Suprapubic skin (tissue), 4 donors: ENCODE measurements around the gene ARAP2. TPM values are rescaled to one million over a fixed set of nuclear protein-coding genes. Genes with fewer than 3 reads are reported as not detected.

ENCODE experiments used
- DNase-seq, 2 donors: peaks; one replicate each; pipeline ENCODE4 v3.0.0-alpha.2; 2019; ENCODE audit warnings: low spot score in 2 of 2
- H3K27ac ChIP-seq: fragments of 200-600 bp; sonication (generic); one replicate; pipeline ENCODE4 v1.5.1; 2019
- H3K27me3 ChIP-seq: fragments of 200-600 bp; sonication (generic); one replicate; pipeline ENCODE4 v1.5.1; 2019
- H3K36me3 ChIP-seq: fragments of 200-600 bp; sonication (generic); one replicate; pipeline ENCODE4 v1.5.1; 2019
- H3K4me1 ChIP-seq: fragments of 200-600 bp; sonication (generic); one replicate; pipeline ENCODE4 v1.5.1; 2019
- H3K4me3 ChIP-seq: fragments of 200-600 bp; sonication (generic); one replicate; pipeline ENCODE4 v1.5.1; 2019; ENCODE audit warnings: mild to moderate bottlenecking
- H3K9me3 ChIP-seq: fragments of 200-600 bp; sonication (generic); one replicate; pipeline ENCODE4 v1.5.1; 2019
- EP300 ChIP-seq: sonication (generic); formaldehyde crosslinking; IDR thresholded peaks from one replicate; pipeline ENCODE4 v1.6.1; 2017; ENCODE audit warnings: antibody characterized with exemption
- POLR2A ChIP-seq, 2 donors: fragments of 450-650 bp; IDR thresholded peaks; one replicate each; pipeline ENCODE4 v1.6.1; 2017; ENCODE audit warnings: antibody characterized with exemption in 2 of 2, mild to moderate bottlenecking in 2 of 2, moderate library complexity in 2 of 2
- POLR2AphosphoS5 ChIP-seq, 3 donors: sonication (generic); formaldehyde crosslinking; IDR thresholded peaks; one replicate each; pipeline ENCODE4 v1.6.1; 2017; ENCODE audit warnings: antibody characterized with exemption in 3 of 3
- WGBS: methylation state at CpG from one replicate; pipeline ENCODE4 v1.1.5; 2018; 5-methylcytosine and 5-hydroxymethylcytosine counted together
- total RNA-seq, 4 donors: library from RNA; depleted of rRNA; stranded (reverse); fragments of >200 nt; gene quantifications; one replicate each; pipeline ENCODE4 v1.1.0, GENCODE V29; 2016
- TF ChIP-seq, protein P1 (sequence below), 2 donors: fragments of 200-600 bp in 1 of 2; fragments of 450-650 bp in 1 of 2; sonication (generic) in 1 of 2; IDR thresholded peaks; one replicate each; pipeline ENCODE4 v1.5.1; 2016 to 2019; ENCODE audit warnings: antibody characterized with exemption in 2 of 2, mild to moderate bottlenecking in 1 of 2, moderate library complexity in 1 of 2

ARAP2 gene
- total RNA-seq, 4 donors from 2014 or later = 88.2 to 203 (median 117) TPM

GRCh38 chr4:36174570-36174969 is 69.7 kb downstream of the ARAP2 start:
- H3K27me3 ChIP-seq = no peaks in the 10 kb centered on the region
- H3K9me3 ChIP-seq = no peaks in the 10 kb centered on the region
- no peak for DNase-seq
- H3K36me3 ChIP-seq = peaks cover 7% of the 10 kb centered on the region
- H3K27ac ChIP-seq = no peak overlapping the region
- TF ChIP-seq POLR2AphosphoS5 (IDR thresholded peaks at IDR 0.05) = no peak
- TF ChIP-seq, protein P1, sequence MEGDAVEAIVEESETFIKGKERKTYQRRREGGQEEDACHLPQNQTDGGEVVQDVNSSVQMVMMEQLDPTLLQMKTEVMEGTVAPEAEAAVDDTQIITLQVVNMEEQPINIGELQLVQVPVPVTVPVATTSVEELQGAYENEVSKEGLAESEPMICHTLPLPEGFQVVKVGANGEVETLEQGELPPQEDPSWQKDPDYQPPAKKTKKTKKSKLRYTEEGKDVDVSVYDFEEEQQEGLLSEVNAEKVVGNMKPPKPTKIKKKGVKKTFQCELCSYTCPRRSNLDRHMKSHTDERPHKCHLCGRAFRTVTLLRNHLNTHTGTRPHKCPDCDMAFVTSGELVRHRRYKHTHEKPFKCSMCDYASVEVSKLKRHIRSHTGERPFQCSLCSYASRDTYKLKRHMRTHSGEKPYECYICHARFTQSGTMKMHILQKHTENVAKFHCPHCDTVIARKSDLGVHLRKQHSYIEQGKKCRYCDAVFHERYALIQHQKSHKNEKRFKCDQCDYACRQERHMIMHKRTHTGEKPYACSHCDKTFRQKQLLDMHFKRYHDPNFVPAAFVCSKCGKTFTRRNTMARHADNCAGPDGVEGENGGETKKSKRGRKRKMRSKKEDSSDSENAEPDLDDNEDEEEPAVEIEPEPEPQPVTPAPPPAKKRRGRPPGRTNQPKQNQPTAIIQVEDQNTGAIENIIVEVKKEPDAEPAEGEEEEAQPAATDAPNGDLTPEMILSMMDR (IDR thresholded peaks at IDR 0.05) = no peak
- TF ChIP-seq POLR2A (IDR thresholded peaks at IDR 0.05) = no peak
- TF ChIP-seq EP300 = no peak
- H3K4me3 ChIP-seq = no peak overlapping the region
- no peaks in the 10 kb centered on the region for H3K4me1 ChIP-seq

GRCh38 chr4:36173905-36174304 is 70.4 kb downstream of the ARAP2 start:
- no peak overlapping the region for H3K27ac ChIP-seq
- DNase-seq = no peak
- TF ChIP-seq, protein P1 (IDR thresholded peaks at IDR 0.05) = no peak
- no peak for TF ChIP-seq EP300
- peaks cover 7% of the 10 kb centered on the region for H3K36me3 ChIP-seq
- H3K27me3 ChIP-seq = no peaks in the 10 kb centered on the region
- no peak overlapping the region for H3K4me3 ChIP-seq
- H3K9me3 ChIP-seq = no peaks in the 10 kb centered on the region
- H3K4me1 ChIP-seq = no peaks in the 10 kb centered on the region

DNA sequence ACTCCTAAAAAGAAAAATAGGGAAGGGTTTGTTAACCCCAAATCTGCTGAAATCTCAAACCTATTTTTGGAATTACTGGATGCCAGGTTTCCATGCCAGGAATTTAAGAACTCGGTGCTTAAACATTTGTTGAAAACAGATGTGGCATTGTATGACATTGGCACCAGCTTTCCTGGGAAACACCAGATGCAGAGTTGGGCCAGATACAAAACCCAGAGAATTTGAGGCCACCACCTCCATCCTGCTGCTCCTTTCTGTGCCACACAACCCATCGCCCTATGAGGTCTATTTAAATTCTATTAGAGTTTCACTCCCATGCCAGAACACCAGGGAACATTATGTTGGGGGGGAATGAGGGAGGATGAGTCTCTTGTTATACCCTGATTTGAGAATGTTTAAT is 71.7 kb downstream of the ARAP2 start:
- no peak for TF ChIP-seq POLR2AphosphoS5 (IDR thresholded peaks at IDR 0.05)
- no peak for TF ChIP-seq POLR2A (IDR thresholded peaks at IDR 0.05)
- no peak for TF ChIP-seq EP300
- TF ChIP-seq, protein P1 (IDR thresholded peaks at IDR 0.05) = no peak
- 51% methylated on average over 2 of the region's 2 CpGs for WGBS

GRCh38 chr4:36168127-36168878 is 76.0 kb downstream of the ARAP2 start:
- Histone ChIP-seq H3K4me1 (no peaks in the 10 kb centered on the region), H3K27ac (no peak overlapping the region), H3K36me3 (peaks cover 11% of the 10 kb centered on the region), H3K9me3 (no peaks in the 10 kb centered on the region), H3K27me3 (no peaks in the 10 kb centered on the region), H3K4me3 (no peak overlapping the region)
- no peak for DNase-seq
- TF ChIP-seq, protein P1 (IDR thresholded peaks at IDR 0.05) = no peak
- TF ChIP-seq POLR2A (IDR thresholded peaks at IDR 0.05) (no peak), EP300 (no peak), POLR2AphosphoS5 (IDR thresholded peaks at IDR 0.05) (no peak)
- WGBS = 89% methylated on average over 6 of the region's 6 CpGs

More for the DNA sequence above, 71.7 kb downstream of the ARAP2 start:
- H3K9me3 ChIP-seq = no peaks in the 10 kb centered on the region
- no peak for DNase-seq
- H3K4me3 ChIP-seq = no peak overlapping the region
- no peaks in the 10 kb centered on the region for H3K27me3 ChIP-seq
- no peak overlapping the region for H3K27ac ChIP-seq
- H3K4me1 ChIP-seq = no peaks in the 10 kb centered on the region
- peaks cover 7% of the 10 kb centered on the region for H3K36me3 ChIP-seq

DNA sequence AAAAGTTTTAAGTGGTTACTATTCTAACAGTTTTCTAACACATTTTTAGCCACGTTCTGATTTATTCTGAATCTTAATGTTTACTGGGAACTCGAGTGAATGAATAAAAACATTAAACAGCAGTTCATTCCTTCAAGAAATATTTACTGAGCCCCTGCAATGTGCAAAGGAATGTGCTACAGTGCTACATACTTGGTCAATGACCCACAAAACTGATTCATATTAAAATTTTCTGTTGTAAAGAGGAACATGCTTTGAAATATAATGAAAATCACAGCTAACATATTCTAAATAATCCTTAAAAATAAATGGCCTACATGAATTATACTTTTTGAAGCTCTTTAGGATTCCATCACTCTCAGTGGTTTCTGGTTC is 78.7 kb downstream of the ARAP2 start:
- no peaks in the 10 kb centered on the region for H3K27me3 ChIP-seq
- H3K27ac ChIP-seq = no peak overlapping the region
- no peaks in the 10 kb centered on the region for H3K9me3 ChIP-seq
- no peak for DNase-seq
- TF ChIP-seq, protein P1 (IDR thresholded peaks at IDR 0.05) = no peak
- TF ChIP-seq POLR2AphosphoS5 (IDR thresholded peaks at IDR 0.05) (no peak), POLR2A (IDR thresholded peaks at IDR 0.05) (no peak), EP300 (no peak)
- peaks cover 22% of the 10 kb centered on the region for H3K36me3 ChIP-seq
- no peaks in the 10 kb centered on the region for H3K4me1 ChIP-seq
- H3K4me3 ChIP-seq = no peak overlapping the region
- 58% methylated on average over 2 of the region's 2 CpGs for WGBS
